ENCODE measurements around the gene PQBP1.
A peak's percentile ranks its signal among the peaks of the same experiment; 100 is the strongest.
"Not testable (repeated sequence)": the region's sequence is repeated elsewhere in the genome, so short reads cannot be mapped to it uniquely, and the experiment has no call there.

Gene PQBP1, protein sequence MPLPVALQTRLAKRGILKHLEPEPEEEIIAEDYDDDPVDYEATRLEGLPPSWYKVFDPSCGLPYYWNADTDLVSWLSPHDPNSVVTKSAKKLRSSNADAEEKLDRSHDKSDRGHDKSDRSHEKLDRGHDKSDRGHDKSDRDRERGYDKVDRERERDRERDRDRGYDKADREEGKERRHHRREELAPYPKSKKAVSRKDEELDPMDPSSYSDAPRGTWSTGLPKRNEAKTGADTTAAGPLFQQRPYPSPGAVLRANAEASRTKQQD

GRCh38 chrX:48897625-48898306 lies at the start of gene PQBP1, which contains the start of gene TIMM17B:
TSS of gene PQBP1 (plus strand) at chrX:48897930. CDS start at chrX:48898510, 580 bp downstream.
TSS of gene TIMM17B (minus strand) at chrX:48897768. CDS start at chrX:48897749, 19 bp downstream.
- peak; percentile 80 for DNase-seq (ENCODE audit: low read depth)

DNA sequence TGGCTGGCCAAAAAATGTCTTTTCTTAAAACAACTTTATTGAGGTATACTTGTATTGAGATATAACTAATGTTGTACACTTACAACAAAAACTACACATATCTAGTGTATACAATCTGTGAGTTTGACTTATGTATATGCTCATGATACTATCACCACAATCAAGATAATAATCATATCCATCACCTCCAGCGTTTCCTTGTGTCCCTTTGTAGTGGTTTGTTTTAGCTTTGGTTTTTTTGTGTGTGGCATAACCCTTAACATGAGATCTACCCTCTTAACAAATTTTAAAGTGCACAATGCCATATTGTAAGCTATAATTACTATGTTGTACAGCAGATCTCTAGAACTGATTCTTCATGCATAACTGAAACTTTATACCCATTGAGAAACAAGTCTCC lies 48.9 kb upstream of the PQBP1 start:
- no peak for DNase-seq (ENCODE audit: low read depth)

DNA sequence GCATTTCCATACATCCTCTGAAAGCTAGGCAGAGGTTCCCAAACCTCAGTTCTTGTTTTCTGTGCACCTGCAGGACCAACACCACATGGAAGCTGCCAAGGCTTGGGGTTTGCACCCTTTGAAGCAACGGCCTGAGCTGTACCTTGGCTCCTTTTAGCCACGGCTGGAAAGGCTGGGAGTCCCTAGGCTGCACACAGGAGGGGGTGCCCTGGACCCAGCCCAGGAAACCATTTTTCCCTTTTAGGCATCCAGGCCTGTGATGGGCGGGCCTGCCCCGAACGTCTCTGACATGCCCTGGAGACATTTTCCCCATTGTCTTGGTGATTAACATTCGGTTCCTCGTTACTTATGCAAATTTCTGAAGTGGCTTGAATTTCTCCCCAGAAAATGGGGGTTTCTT lies 44.9 kb upstream of the PQBP1 start:
- no peak for DNase-seq (ENCODE audit: low read depth)

GRCh38 chrX:48853494-48853893 lies 44.2 kb upstream of the PQBP1 start:
- not testable (repeated sequence) for DNase-seq (ENCODE audit: low read depth)

DNA sequence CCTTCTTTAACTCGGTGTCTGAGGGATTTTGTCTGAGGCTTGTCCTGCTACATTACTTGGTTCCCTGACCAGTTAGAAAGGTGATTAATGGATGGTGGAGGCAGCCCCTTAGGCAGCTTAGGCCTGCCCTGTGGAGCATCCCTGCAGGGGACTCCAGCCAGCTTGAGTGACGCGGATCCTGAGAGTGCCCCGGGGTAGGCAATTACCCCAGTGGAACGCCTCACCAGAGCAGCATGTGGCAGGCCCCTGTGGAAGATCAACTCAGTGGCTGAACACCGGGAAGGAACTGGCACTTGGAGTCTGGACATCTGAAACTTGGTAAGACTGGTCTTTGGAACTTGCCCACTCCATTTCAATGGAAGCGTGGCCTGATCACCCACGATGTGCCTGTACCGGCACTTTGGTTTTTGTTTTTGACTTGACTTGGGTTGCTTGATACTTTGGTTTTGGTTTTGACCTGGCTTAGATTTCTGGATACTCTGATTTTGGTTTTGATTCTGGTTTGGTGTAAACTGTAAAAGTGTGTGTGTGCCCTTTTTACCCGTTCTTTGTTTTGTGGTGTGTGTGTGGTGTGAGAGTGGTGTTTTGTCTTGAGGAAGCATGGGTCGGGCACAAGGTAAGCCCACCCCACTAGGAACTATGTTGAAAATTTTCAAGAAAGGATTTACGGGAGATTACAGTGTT lies 43.5 kb upstream of the PQBP1 start:
- not testable (repeated sequence) for DNase-seq (ENCODE audit: low read depth)

DNA sequence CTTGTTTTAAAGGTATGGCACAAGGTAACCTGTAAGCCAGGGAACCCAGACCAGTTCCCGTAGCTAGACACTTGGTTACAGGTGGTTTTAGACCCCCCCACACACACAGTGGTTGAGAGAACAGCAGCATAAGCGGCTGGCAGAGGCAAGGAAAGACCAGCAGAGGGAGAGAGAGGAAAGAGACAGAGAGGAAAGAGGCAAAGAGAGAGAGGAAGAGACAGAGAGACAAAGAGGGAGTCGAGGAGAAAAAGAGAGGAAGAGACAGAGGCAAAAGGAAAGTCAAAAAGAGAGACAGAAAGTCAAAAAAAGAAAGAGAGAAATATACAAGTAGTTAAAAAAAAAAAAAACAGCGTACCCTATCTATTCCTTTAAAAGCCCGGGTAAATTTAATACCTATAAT lies 42.8 kb upstream of the PQBP1 start:
- no peak for DNase-seq (ENCODE audit: low read depth)

DNA sequence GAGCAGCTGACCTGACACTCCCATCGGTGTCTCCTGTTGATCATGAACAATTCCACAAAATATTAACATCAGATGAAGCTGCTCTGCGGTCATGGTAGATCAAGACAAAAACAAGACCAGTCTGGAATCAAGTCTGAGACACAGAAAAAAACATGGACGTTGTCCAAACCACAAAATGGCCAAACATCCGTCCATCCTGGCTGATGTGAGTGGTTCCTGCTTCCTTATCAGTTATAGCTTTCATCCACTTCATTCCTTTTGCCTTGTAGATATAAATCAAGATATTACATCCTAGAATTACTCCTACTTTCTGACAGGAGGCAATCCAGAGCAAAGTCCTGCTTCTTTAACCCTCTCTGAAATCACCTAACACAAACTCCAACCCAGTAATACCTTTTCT lies 33.5 kb upstream of the PQBP1 start:
- no peak for DNase-seq (ENCODE audit: low read depth)

- DNase-seq (ENCODE audit: low read depth), result not testable (repeated sequence)
Measured at GRCh38 chrX:48872017-48872416, 25.7 kb upstream of the PQBP1 start.

GRCh38 chrX:48876944-48877343 lies 20.8 kb upstream of the PQBP1 start:
- not testable (repeated sequence) for DNase-seq (ENCODE audit: low read depth)

DNA sequence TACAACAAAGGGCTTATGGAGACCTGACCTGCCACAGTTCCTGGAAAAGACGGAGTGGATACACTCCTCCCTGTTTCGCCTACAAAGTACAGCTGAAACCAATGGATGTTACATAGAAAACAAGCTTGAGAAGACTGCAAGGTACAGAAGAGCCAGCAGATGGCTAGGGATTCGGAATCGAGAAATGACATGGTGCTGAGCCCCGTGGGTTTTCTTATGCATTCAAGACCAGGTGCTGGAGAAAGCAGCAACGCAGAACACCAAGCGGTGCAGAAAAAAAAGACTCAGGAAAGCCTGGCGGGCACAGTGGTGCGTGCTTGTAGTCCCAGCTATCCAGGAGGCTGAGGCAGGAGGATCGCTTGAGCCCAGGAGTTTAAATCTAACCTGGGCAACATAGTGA lies 14.0 kb upstream of the PQBP1 start:
- no peak for DNase-seq (ENCODE audit: low read depth)

DNA sequence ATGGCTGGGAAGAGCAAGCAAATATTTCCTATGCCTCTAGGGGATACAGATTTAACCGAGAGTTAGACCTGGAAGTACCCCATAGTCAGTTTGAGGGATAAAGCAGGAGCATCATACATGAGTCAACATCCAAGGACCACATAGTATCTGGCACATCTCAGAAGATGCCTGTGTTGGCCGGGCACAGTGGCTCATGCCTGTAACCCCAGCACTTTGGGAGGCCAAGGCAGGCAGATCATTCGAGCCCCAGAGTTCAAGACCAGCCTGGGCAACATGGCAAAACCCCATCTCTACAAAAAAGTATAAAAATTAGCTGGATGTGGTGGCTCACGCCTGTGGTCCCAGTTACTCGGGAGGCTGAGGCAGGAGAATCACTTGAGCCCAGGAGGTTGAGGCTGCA lies 11.1 kb upstream of the PQBP1 start:
- DNase-seq (ENCODE audit: low read depth), result not testable (repeated sequence)

GRCh38 chrX:48890296-48890925 lies 7.3 kb upstream of the PQBP1 start:
- no peak for DNase-seq (ENCODE audit: low read depth)

DNA sequence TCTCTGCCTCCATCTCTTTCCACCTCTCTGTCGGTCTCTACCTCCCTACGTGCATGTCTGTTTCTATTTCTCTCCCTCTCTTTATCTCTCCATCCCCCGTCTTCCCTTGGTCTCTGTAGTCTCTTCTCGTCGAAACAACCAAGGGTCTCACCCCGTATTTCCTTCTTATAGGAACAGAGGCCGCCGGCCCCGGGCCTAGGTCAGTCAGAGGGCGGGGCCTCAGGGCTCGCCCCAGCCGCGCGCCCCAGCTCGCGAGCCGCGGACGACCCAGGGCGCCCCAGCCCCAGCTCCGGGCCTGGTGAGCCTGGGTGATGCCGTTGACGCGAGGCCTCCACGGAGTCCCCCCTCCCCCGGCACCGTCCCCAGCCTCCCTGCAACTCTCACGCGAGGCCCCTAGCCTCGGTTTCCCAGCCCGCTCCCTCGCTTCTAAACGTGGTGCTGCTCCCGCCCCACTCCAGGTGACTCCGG lies 6.8 kb upstream of the PQBP1 start:
- DNase-seq (ENCODE audit: low read depth), result no peak

- DNase-seq (ENCODE audit: low read depth), result peak; percentile 65
Measured at GRCh38 chrX:48891402-48892288, 6.1 kb upstream of the PQBP1 start.

DNA sequence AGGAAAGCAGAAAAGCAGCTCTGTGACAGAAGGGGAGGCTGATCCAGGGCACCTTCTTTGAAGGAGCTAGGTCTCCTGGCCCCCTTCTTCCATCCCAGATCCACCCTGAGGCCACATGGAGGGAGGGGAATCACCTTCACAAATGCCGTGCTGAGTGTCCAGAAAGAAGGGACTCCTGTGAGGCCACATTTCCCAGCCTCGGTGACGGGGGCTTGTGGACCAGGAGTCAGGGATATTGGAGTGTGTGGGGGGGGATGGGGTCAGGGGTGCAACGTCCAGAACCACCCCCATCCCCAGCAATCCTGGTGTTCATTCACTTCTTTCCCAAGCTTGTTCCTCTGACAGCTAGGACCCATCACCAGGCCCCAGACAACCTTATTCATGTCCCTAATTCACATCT lies 4.8 kb upstream of the PQBP1 start:
- no peak for DNase-seq (ENCODE audit: low read depth)

GRCh38 chrX:48893556-48894348 lies 4.0 kb upstream of the PQBP1 start:
- DNase-seq (ENCODE audit: low read depth), result no peak

DNA sequence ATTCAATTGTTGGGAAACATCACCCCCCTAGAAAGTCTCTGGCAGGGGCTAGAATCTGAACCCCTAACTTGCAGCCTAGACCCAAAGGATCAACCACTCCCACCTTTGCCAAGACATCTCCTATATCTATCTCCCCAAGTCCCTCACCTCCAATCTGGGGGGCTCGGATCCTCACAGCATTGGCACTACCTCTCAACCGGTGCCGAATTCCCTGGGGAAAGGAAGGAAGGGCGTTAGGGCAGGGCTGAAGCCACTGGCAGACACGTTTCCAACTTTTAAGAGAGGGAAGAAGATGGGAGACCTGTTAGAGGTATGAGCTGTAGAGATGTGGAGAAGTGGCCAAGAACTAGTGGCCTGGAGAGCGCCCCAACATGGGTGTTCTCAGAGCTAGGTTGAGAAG lies 2.8 kb upstream of the PQBP1 start:
- DNase-seq (ENCODE audit: low read depth), result no peak

DNA sequence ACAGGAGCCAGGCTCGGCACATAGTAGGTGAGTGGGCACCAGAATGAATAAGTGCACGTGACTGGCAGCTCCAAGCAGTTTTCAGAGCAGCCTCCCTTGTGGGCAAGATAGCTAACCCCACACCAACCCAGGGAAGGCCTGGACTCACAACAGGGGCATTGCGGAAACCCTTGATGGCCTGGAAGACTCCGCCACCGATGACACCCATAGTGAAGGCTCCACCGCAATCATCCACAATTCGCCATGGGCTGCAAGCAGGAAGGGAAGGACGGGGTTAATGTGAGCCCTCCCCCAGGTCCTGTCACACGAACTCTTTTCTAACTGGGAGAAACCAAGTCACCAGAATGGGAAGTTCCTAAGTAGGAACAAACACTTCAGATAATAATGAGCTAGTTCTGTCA lies 1.1 kb upstream of the PQBP1 start:
- DNase-seq (ENCODE audit: low read depth), result no peak

DNA sequence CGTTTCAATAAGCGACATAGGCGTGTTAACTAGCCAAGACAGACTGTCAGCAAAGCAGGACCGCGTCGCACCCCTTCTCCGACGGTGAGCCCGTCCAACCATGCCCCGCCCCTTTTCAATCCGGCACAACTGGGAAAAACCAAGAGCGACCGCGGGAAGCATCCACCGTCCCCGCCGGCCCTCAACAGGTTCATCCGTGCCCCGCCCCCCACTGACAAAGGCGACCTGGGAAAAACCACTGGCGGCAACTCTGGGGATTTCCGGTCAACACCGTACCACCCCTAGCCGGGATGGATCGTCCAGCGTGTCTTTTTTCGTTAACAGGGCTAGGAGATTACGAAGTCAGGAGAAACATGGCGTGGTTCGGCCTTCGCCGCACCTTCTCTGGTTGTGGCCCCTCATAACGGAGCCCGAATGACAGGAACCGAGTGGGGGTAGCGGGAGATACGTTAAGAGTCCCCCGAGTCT lies 539 bp upstream of the PQBP1 start:
- DNase-seq (ENCODE audit: low read depth), result peak; percentile 47

- DNase-seq (ENCODE audit: low read depth), result no peak
Measured at GRCh38 chrX:48899078-48899410, 1.3 kb downstream of the PQBP1 start.

GRCh38 chrX:48901069-48901468 lies 3.3 kb downstream of the PQBP1 start:
- DNase-seq (ENCODE audit: low read depth), result no peak
